ENCODE measurements around the gene SLC38A9.

The SLC38A9 gene

GRCh38 chr5:55597014-55597981 lies 114.8 kb downstream of the SLC38A9 start:
- no peak for DNase-seq (ENCODE audit: extremely low read depth, low read depth)
- TF ChIP-seq CTCF (IDR thresholded peaks at IDR 0.05; ENCODE audit: low read depth, low read length), result no peak

- DNase-seq (ENCODE audit: extremely low read depth, low read depth), result no peak
- no peak for TF ChIP-seq CTCF (IDR thresholded peaks at IDR 0.05; ENCODE audit: low read depth, low read length)
These were observed 117.5 kb downstream of the SLC38A9 start for GRCh38 chr5:55594671-55595070.

- no peak for DNase-seq (ENCODE audit: extremely low read depth, low read depth)
- TF ChIP-seq CTCF (IDR thresholded peaks at IDR 0.05; ENCODE audit: low read depth, low read length), result no peak
These were observed 119.0 kb downstream of the SLC38A9 start for GRCh38 chr5:55593115-55593472.

- no peak for DNase-seq (ENCODE audit: extremely low read depth, low read depth)
- TF ChIP-seq CTCF (IDR thresholded peaks at IDR 0.05; ENCODE audit: low read depth, low read length), result no peak
These were observed 119.6 kb downstream of the SLC38A9 start for GRCh38 chr5:55592388-55593114.

- no peak for TF ChIP-seq CTCF (IDR thresholded peaks at IDR 0.05; ENCODE audit: low read depth, low read length)
- no peak for DNase-seq (ENCODE audit: extremely low read depth, low read depth)
These were observed 120.4 kb downstream of the SLC38A9 start for GRCh38 chr5:55591686-55592085.

- TF ChIP-seq CTCF (IDR thresholded peaks at IDR 0.05; ENCODE audit: low read depth, low read length), result no peak
- no peak for DNase-seq (ENCODE audit: extremely low read depth, low read depth)
These were observed 126.9 kb downstream of the SLC38A9 start for GRCh38 chr5:55585206-55585610.

All from AG09319 (cell line).